Renal cortex interstitium (tissue), 11 donors: ENCODE measurements around the gene SAXO2. TPM values are rescaled to one million over a fixed set of nuclear protein-coding genes. Genes with fewer than 3 reads are reported as not detected.
"Not testable (repeated sequence)": the region's sequence is repeated elsewhere in the genome, so short reads cannot be mapped to it uniquely, and the experiment has no call there.

Experiments
- DNase-seq, 11 donors: peaks; one replicate each; pipeline ENCODE4 v3.0.0-alpha.2; 2013; ENCODE audit warnings: low read depth in 9 of 11, low spot score in 4 of 11; ENCODE audit errors: extremely low read depth in 1 of 11
- polyA plus RNA-seq, 3 donors: library from polyadenylated mRNA; unstranded; fragments of 120-200 nt; gene quantifications; one replicate each; pipeline ENCODE4 v1.2.1, GENCODE V29; 2013; ENCODE audit not compliant: insufficient read length in 3 of 3

The SAXO2 gene
- polyA plus RNA-seq, 3 donors, result 3.4 to 9.3 (median 6.2) TPM

DNA sequence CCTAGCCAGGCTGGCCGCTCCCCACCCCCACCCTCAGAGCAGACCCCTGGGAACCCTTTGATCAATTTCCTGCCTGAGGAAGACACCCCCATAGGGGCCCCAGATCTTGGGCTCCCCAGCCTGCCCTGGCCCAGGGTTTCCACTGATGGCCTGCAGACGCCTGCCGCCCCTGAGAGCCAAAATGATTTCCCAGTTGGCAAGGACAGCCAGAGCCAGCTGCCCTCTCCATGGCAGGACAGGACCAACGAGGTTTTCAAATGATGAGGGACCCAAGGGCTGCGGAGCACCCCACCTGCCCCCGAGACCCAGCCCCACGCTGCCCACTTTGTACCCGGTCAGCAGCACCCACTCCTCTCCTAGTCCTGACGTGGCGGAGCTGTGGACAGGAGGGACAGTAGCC lies 64.8 kb downstream of the SAXO2 start:
- not testable (repeated sequence) for DNase-seq

DNA sequence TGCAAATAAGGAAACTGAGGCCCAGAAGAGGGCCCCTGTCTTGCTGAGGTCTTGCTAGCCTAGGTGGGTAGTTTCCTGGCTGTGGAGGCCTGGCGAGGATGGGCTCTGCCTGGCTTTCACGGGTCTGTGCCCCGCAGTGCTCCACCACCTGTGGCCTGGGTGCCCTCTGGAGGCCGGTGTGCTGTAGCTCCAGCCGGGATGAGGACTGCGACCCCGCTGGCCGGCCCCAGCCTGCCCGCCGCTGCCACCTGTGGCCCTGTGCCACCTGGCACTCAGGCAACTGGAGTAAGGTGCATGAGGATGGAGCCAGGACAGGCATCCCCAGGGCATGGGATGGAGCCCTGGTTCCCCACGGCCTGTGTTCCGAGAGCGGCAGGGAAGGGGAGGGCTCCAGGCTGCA lies 66.4 kb downstream of the SAXO2 start:
- DNase-seq, result not testable (repeated sequence)

DNA sequence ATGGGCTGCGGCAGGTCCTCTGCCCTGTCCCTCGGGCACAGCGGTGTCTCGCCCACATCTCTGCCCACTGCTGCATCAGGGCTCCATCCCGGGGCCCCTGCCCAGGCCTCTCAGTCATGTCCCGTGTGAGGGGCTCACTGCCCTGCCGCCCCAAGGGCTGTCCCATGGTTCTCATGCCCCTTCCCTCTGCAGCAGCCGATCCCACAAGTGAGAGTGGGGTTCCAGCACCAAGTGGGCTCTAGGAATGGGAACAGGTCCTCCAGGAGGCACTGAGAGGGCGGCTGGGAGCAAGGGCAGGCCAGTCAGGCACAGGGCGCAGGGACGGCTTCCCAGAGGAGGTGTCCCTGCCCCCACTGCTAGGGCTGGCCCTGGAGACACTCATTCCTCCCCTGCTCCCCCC lies 68.3 kb downstream of the SAXO2 start:
- DNase-seq, result not testable (repeated sequence)

GRCh38 chr15:82331576-82332304 lies 69.1 kb downstream of the SAXO2 start:
- DNase-seq, result not testable (repeated sequence)

GRCh38 chr15:82332711-82333602 lies 70.3 kb downstream of the SAXO2 start:
- not testable (repeated sequence) for DNase-seq

- not testable (repeated sequence) for DNase-seq
Observed at GRCh38 chr15:82333603-82334553, 71.3 kb downstream of the SAXO2 start.

Other genes with a start within 250 kb of the SAXO2 start
- 10 to 100 TPM; 13.1 to 18.1 (median 17.1) TPM for gene MEX3B, start 216.8 kb upstream of the SAXO2 start, polyA plus RNA-seq
- 10 to 100 TPM; 19.3 to 22.4 (median 22.0) TPM for gene EFL1, start 84 bp upstream of the SAXO2 start, polyA plus RNA-seq
- gene GOLGA6L10, start 86.7 kb downstream of the SAXO2 start, polyA plus RNA-seq, result 10 to 100 TPM in 1 of 3 donors, 1 to 10 TPM in 1, under 1 TPM in 1; 0.95 to 18.3 (median 6.4) TPM
- 10 to 100 TPM in 2 of 3 donors, 1 to 10 TPM in 1; 8.5 to 23.3 (median 11.3) TPM for gene GOLGA6L9, start 167.0 kb downstream of the SAXO2 start, polyA plus RNA-seq